ENCODE measurements around the gene TBC1D22B.
"Not testable (repeated sequence)": the region's sequence is repeated elsewhere in the genome, so short reads cannot be mapped to it uniquely, and the experiment has no call there.

Gene TBC1D22B

GRCh38 chr6:37302086-37302686 is 44.6 kb downstream of the TBC1D22B start:
- Mint-ChIP-seq H3K4me1 (peaks cover 7% of the 10 kb centered on the region), H3K4me3 (no peak overlapping the region), H3K9me3 (no peaks in the 10 kb centered on the region), H3K27me3 (no peaks in the 10 kb centered on the region), H3K27ac (no peak overlapping the region)
- ATAC-seq (no peak), DNase-seq (no peak)

- Mint-ChIP-seq H3K27ac (no peak overlapping the region), H3K4me3 (no peak overlapping the region), H3K9me3 (no peaks in the 10 kb centered on the region), H3K4me1 (peaks cover 7% of the 10 kb centered on the region), H3K27me3 (no peaks in the 10 kb centered on the region)
- DNase-seq, result no peak
- ATAC-seq, result no peak
Observed at GRCh38 chr6:37303091-37303660, 45.6 kb downstream of the TBC1D22B start.

- H3K27ac Mint-ChIP-seq, result peak overlapping the region in 1 of 2 donors; percentile 16
- ATAC-seq, result peak; percentile 69
- H3K27me3 Mint-ChIP-seq, result no peaks in the 10 kb centered on the region
- no peaks in the 10 kb centered on the region for H3K9me3 Mint-ChIP-seq
- peaks cover under 1% of the 10 kb centered on the region for H3K4me1 Mint-ChIP-seq
- no peak overlapping the region for H3K4me3 Mint-ChIP-seq
- DNase-seq, result no peak
Observed at GRCh38 chr6:37303891-37304503, 46.4 kb downstream of the TBC1D22B start.

GRCh38 chr6:37304766-37305165 is 47.2 kb downstream of the TBC1D22B start:
- H3K4me3 Mint-ChIP-seq, result no peak overlapping the region
- ATAC-seq, result no peak
- DNase-seq, result no peak
- H3K27me3 Mint-ChIP-seq, result no peaks in the 10 kb centered on the region
- no peaks in the 10 kb centered on the region for H3K4me1 Mint-ChIP-seq
- no peak overlapping the region for H3K27ac Mint-ChIP-seq
- no peaks in the 10 kb centered on the region for H3K9me3 Mint-ChIP-seq

GRCh38 chr6:37305841-37306425 is 48.4 kb downstream of the TBC1D22B start:
- H3K4me3 Mint-ChIP-seq, result no peak overlapping the region
- H3K27ac Mint-ChIP-seq, result no peak overlapping the region
- ATAC-seq (no peak), DNase-seq (no peak)
- no peaks in the 10 kb centered on the region for H3K4me1 Mint-ChIP-seq
- H3K9me3 Mint-ChIP-seq, result no peaks in the 10 kb centered on the region
- H3K27me3 Mint-ChIP-seq, result no peaks in the 10 kb centered on the region

GRCh38 chr6:37306624-37307222 is 49.2 kb downstream of the TBC1D22B start:
- Mint-ChIP-seq H3K4me1 (no peaks in the 10 kb centered on the region), H3K27me3 (no peaks in the 10 kb centered on the region), H3K9me3 (no peaks in the 10 kb centered on the region), H3K27ac (no peak overlapping the region), H3K4me3 (no peak overlapping the region)
- ATAC-seq, result no peak
- DNase-seq, result no peak

- H3K4me1 Mint-ChIP-seq, H3K27ac Mint-ChIP-seq, DNase-seq, H3K9me3 Mint-ChIP-seq, ATAC-seq, H3K4me3 Mint-ChIP-seq, H3K27me3 Mint-ChIP-seq: not testable (repeated sequence)
Observed at GRCh38 chr6:37307484-37307883, 49.9 kb downstream of the TBC1D22B start.

- Mint-ChIP-seq H3K27me3 (no peaks in the 10 kb centered on the region), H3K4me1 (no peaks in the 10 kb centered on the region), H3K27ac (no peak overlapping the region), H3K4me3 (no peak overlapping the region), H3K9me3 (no peaks in the 10 kb centered on the region)
- DNase-seq (no peak), ATAC-seq (no peak)
Observed at GRCh38 chr6:37308069-37308815, 50.7 kb downstream of the TBC1D22B start.

GRCh38 chr6:37309046-37309445 is 51.5 kb downstream of the TBC1D22B start:
- Mint-ChIP-seq H3K27ac (no peak overlapping the region), H3K4me1 (no peaks in the 10 kb centered on the region), H3K4me3 (no peak overlapping the region), H3K9me3 (no peaks in the 10 kb centered on the region), H3K27me3 (no peaks in the 10 kb centered on the region)
- DNase-seq (no peak), ATAC-seq (no peak)

- no peaks in the 10 kb centered on the region for H3K9me3 Mint-ChIP-seq
- no peak overlapping the region for H3K4me3 Mint-ChIP-seq
- DNase-seq (no peak), ATAC-seq (no peak)
- peaks cover 2% of the 10 kb centered on the region for H3K4me1 Mint-ChIP-seq
- H3K27me3 Mint-ChIP-seq, result no peaks in the 10 kb centered on the region
- H3K27ac Mint-ChIP-seq, result no peak overlapping the region
Observed at GRCh38 chr6:37309692-37310091, 52.1 kb downstream of the TBC1D22B start.

- peaks cover 6% of the 10 kb centered on the region for H3K4me1 Mint-ChIP-seq
- no peak for ATAC-seq
- no peaks in the 10 kb centered on the region for H3K9me3 Mint-ChIP-seq
- H3K27me3 Mint-ChIP-seq, result no peaks in the 10 kb centered on the region
- no peak overlapping the region for H3K27ac Mint-ChIP-seq
- no peak for DNase-seq
- H3K4me3 Mint-ChIP-seq, result no peak overlapping the region
Observed at GRCh38 chr6:37310966-37311365, 53.4 kb downstream of the TBC1D22B start.

- H3K9me3 Mint-ChIP-seq, result no peaks in the 10 kb centered on the region
- H3K27ac Mint-ChIP-seq, result no peak overlapping the region
- no peak for ATAC-seq
- H3K4me1 Mint-ChIP-seq, result peaks cover 6% of the 10 kb centered on the region
- H3K27me3 Mint-ChIP-seq, result no peaks in the 10 kb centered on the region
- H3K4me3 Mint-ChIP-seq, result no peak overlapping the region
- no peak for DNase-seq
Observed at GRCh38 chr6:37311741-37312473, 54.3 kb downstream of the TBC1D22B start.

GRCh38 chr6:37313723-37314486 is 56.3 kb downstream of the TBC1D22B start:
- Mint-ChIP-seq H3K9me3 (no peaks in the 10 kb centered on the region), H3K27me3 (no peaks in the 10 kb centered on the region), H3K4me1 (peaks cover 6% of the 10 kb centered on the region), H3K27ac (peak overlapping the region in 1 of 2 donors; percentile 3), H3K4me3 (no peak overlapping the region)
- ATAC-seq, result no peak
- DNase-seq, result no peak

GRCh38 chr6:37314487-37315156 is 57.0 kb downstream of the TBC1D22B start:
- no peak overlapping the region for H3K27ac Mint-ChIP-seq
- peak; percentile 23 to 56 for DNase-seq
- peaks cover 6% of the 10 kb centered on the region for H3K4me1 Mint-ChIP-seq
- ATAC-seq, result peak; percentile 80
- no peak overlapping the region for H3K4me3 Mint-ChIP-seq
- no peaks in the 10 kb centered on the region for H3K9me3 Mint-ChIP-seq
- no peaks in the 10 kb centered on the region for H3K27me3 Mint-ChIP-seq

Measured in stimulated activated naive CD8-positive, alpha-beta T cell treated with anti-CD3 and anti-CD28 coated beads, Interleukin-15, amount 100 ng/mL, for 72 hours (primary cell).